HG03064 (cell line): Measurements from ENCODE around the gene ZNF764.
"Not testable (repeated sequence)": the region's sequence is repeated elsewhere in the genome, so short reads cannot be mapped to it uniquely, and the experiment has no call there.

Experiments used
- ATAC-seq: cut with Tn5 transposase; IDR thresholded peaks from one replicate; pipeline ENCODE4 v1.9.1; 2021; ENCODE audit warnings: low read depth; ENCODE audit not compliant: unreplicated experiment

Gene ZNF764

GRCh38 chr16:30551781-30552180 is 6.4 kb downstream of the ZNF764 start:
- ATAC-seq, result no peak

GRCh38 chr16:30548416-30549253 is 9.5 kb downstream of the ZNF764 start:
- ATAC-seq, result no peak

GRCh38 chr16:30546115-30546514 is 12.1 kb downstream of the ZNF764 start:
- ATAC-seq, result no peak

- no peak for ATAC-seq
Observed at GRCh38 chr16:30543067-30543466, 15.1 kb downstream of the ZNF764 start.

- ATAC-seq, result no peak
Observed at GRCh38 chr16:30541502-30542329, 16.5 kb downstream of the ZNF764 start.

- ATAC-seq, result not testable (repeated sequence)
Observed at GRCh38 chr16:30540916-30541464, 17.2 kb downstream of the ZNF764 start.

GRCh38 chr16:30539986-30540526 is 18.1 kb downstream of the ZNF764 start:
- ATAC-seq, result not testable (repeated sequence)

GRCh38 chr16:30539000-30539964 is 18.9 kb downstream of the ZNF764 start:
- ATAC-seq, result no peak

GRCh38 chr16:30536391-30537024 is 21.7 kb downstream of the ZNF764 start:
- ATAC-seq, result not testable (repeated sequence)

- ATAC-seq, result peak; percentile 46
Observed at GRCh38 chr16:30535777-30536190, 22.4 kb downstream of the ZNF764 start.

GRCh38 chr16:30535106-30535776 is 22.9 kb downstream of the ZNF764 start:
- no peak for ATAC-seq

- ATAC-seq, result no peak
Observed at GRCh38 chr16:30534368-30535105, 23.6 kb downstream of the ZNF764 start, which contains the start of gene ZNF747. Gene ZNF747, minus strand, starts transcription at chr16:30534858. Its CDS starts 179 bp downstream, at chr16:30534679.

GRCh38 chr16:30533748-30534367 is 24.3 kb downstream of the ZNF764 start:
- no peak for ATAC-seq

GRCh38 chr16:30533146-30533522 is 25.0 kb downstream of the ZNF764 start:
- no peak for ATAC-seq

- no peak for ATAC-seq
Observed at GRCh38 chr16:30532285-30533145, 25.7 kb downstream of the ZNF764 start.

- no peak for ATAC-seq
Observed at GRCh38 chr16:30530163-30531037, 27.8 kb downstream of the ZNF764 start.
